HG02571 (cell line): ENCODE data around the gene B4GALNT3.

Source experiments
- ATAC-seq: cut with Tn5 transposase; IDR thresholded peaks from one replicate; pipeline ENCODE4 v1.9.1; 2021; ENCODE audit warnings: mild to moderate bottlenecking, moderate library complexity; ENCODE audit not compliant: unreplicated experiment

B4GALNT3 gene

DNA sequence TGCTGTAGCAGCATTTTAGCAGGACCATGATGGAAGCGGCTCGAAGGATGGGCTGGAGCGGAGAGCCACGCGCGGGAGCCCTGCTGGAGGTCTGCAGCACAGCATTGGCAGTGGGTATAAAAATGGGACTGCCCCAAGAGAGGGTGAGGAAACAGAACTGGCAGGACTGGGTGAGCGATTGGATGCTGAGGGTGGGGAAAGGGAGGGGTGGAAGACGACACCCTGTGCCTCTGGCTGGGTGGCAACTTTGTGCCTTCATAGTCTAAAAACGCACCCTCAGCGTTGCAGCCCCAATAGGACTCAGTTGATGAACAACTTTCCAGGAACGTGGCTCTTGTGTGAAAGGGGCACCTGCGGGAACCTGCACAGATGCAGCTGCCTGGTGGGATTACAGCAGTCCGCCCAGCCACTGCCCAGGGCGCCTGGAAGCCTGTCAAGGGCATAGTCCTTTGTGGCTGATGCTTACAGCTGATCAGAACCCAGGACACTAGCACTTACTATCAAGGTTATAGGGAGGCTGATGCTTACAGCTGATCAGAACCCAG lies 130.5 kb downstream of the B4GALNT3 start:
- no peak for ATAC-seq

- no peak for ATAC-seq
Measured at GRCh38 chr12:591167-592023, 131.7 kb downstream of the B4GALNT3 start.

DNA sequence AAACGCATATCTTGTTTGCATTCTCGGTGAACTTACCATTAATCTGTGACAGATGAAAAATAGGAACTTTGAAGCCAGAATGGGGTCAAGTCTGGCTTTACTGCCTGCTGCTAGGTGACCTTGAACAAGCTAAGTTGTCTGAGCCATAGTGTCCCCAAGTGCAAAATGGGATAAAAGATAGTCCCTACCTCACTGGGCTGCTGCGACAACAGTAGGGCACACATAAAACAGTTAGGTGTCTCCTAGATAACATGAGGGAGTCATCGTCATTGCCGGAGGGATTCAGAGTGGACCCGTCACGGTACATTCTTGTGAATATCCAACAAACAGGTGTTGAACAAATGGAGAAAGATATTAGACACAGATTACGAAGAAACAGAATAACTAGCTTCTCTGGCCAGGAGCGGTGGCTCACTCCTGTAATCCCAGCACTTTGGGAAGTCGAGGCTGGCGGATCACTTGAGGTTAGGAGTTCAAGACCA lies 132.3 kb downstream of the B4GALNT3 start:
- ATAC-seq = no peak

DNA sequence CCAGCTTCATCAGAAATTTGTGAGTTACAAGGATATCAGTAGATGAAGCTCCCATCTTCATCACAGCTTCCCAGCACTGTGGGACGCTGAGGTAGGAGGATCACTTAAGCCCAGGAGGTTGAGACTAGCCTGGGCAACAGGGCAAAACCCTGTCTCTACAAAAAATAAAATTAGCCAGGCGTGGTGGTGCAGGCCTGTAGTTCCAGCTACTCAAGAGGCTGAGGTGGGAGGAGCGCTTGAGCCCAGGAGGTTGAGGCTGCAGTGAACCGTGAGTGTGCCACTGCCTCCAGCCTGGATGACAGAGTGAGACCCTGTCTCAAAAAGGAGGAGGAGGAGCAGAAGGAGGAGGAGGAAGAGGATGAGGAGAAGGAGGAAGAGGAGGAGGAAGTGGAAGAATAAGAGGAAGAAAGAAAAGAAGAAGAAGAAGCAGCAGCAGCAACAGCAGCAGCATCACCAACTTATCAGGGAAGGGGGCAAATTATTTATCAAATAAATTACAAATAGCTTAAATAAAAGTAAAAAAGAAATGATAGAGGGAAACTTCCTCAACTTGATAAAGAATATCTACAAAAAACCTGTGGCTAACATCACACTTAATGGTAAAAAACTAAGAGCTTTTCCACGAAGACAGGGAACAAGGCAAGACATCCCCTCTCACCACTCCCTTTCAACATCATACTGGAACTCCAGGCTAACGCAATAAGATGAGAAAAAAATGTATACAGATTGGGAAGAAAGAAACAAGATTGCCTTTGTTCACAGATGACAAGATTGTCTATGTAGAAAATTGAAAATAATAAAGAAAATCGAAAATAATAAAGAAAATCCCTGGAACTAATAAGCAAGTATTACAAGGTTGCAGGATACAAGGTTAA lies 133.9 kb downstream of the B4GALNT3 start:
- no peak for ATAC-seq

- ATAC-seq = no peak
Measured at GRCh38 chr12:597926-598568, 138.3 kb downstream of the B4GALNT3 start.

- no peak for ATAC-seq
Measured at GRCh38 chr12:599756-600155, 140.0 kb downstream of the B4GALNT3 start.

- ATAC-seq = no peak
Measured at GRCh38 chr12:601976-602699, 142.4 kb downstream of the B4GALNT3 start.

- no peak for ATAC-seq
Measured at GRCh38 chr12:602700-603068, 142.9 kb downstream of the B4GALNT3 start.

DNA sequence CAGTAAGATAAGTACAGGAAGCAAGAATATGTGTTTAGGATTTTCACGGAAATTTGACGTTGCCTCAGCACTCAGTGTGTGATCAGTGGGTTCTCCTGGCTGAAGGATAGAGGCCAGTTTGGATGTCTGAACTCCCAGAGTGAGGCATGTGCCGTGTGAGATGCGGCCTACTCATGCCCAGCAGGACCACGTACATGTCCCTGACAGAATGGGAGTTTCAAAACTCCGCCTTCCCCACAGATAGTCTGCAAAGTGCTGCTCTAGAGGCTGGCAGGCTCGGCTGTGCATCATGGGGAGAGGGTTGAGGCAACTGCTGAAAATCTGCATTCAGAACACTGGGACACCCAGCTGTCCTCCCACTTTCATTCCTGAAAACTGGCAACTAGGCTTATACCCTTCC lies 145.2 kb downstream of the B4GALNT3 start:
- ATAC-seq = no peak

GRCh38 chr12:607541-608001 lies 147.8 kb downstream of the B4GALNT3 start:
- ATAC-seq = no peak

DNA sequence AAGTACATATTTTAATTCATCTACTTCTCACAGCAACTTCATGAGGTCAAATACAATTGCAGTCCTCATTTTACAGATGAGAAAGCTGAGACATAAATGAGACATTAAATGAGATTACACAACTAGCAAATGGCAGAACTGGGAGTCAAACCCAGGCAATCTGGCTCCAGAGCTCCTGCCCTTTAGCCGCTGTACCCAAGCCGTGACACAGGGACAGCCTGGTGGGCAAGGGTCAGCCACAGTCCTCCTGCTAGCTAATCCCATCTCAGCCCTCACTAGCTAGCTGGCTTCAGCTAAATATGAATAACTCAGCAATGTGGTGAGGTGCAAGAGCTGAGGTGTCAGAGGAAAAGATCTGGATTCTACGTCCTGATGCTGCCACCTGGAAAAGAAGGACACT lies 148.7 kb downstream of the B4GALNT3 start:
- ATAC-seq = no peak

- no peak for ATAC-seq
Measured at GRCh38 chr12:608921-609320, 149.2 kb downstream of the B4GALNT3 start.

GRCh38 chr12:611721-612120 lies 152.0 kb downstream of the B4GALNT3 start:
- ATAC-seq = no peak

DNA sequence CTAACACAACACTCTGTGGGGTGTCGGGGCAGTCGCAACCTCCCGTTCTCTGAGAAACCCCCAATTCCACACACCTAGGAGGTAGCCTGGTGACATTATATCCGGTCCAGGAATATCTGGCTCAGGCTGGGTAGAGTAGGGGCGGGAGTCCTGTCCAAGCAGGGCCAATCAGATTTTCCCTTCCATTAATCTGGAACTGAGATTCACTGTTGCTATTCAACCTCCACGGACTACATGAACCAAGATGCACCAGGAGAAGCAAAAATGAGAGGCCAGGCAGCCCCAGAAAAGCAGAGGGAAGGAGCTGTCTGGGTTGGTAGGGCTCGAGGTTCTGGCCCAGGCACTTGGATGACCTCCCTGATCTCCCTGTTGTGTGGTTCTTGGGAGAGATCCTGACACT lies 152.6 kb downstream of the B4GALNT3 start:
- ATAC-seq = no peak

DNA sequence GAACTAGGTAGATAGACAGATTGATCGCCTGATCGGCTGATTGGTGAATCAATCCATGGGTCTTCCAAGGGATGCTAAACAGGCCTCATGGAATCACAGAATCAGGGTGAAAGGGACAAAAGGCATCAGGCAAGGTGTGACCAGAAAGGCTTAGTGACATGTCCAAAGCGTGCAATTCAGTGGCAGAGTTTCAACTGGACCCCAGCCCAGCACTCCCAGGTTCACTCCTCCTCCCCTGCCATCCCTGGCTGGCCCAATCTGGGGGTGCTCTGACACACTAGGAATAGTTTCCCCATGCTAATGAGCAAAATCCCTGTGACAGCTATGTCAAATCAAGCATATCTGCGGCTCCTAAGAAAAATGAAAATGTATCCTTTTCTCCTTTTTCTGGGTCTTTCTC lies 153.1 kb downstream of the B4GALNT3 start:
- ATAC-seq = no peak
